ENCODE data around the gene SMAD3. TPM values are rescaled to one million over a fixed set of nuclear protein-coding genes. Genes with fewer than 3 reads are reported as not detected.
A peak's percentile ranks its signal among the peaks of the same experiment; 100 is the strongest.

Gene SMAD3
- total RNA-seq, 1 donor from 2014 or later: 61.6 TPM

GRCh38 chr15:67241132-67241855, 175.9 kb downstream of the SMAD3 start:
- intact Hi-C loops (cut with micrococcal nuclease): loop anchor here (1.0 to 5.0 kb wide), 9 partner anchors 13 to 596 kb away; partner anchors contain the start of genes AAGAB and IQCH
- peak overlapping the region; percentile 91 for H3K27ac Mint-ChIP-seq
- no peaks in the 10 kb centered on the region for H3K9me3 Mint-ChIP-seq
- peak; percentile 81 for DNase-seq
- no peaks in the 10 kb centered on the region for H3K27me3 Mint-ChIP-seq
- peaks cover 26% of the 10 kb centered on the region for H3K36me3 Mint-ChIP-seq (ENCODE audit: low read depth)
- peaks cover 45% of the 10 kb centered on the region for H3K4me1 Mint-ChIP-seq
- peak overlapping the region; percentile 80 for H3K4me3 Mint-ChIP-seq

GRCh38 chr15:67242708-67243111, 177.3 kb downstream of the SMAD3 start:
- peaks cover 46% of the 10 kb centered on the region for H3K4me1 Mint-ChIP-seq
- H3K27ac Mint-ChIP-seq: no peak overlapping the region

More at GRCh38 chr15:67242708-67243111, 177.3 kb downstream of the SMAD3 start:
- no peak for DNase-seq
- Mint-ChIP-seq H3K27me3 (no peaks in the 10 kb centered on the region), H3K4me3 (peak overlapping the region; percentile 48), H3K36me3 (ENCODE audit: low read depth) (peaks cover 39% of the 10 kb centered on the region), H3K9me3 (peaks cover 4% of the 10 kb centered on the region)
- intact Hi-C loops (cut with micrococcal nuclease): loop anchor here (5.0 kb wide), 2 partner anchors 295 to 595 kb away; no protein-coding TSS in a partner anchor

Other genes starting within 250 kb of the SMAD3 start
- gene AAGAB, start 189.1 kb downstream of the SMAD3 start, total RNA-seq: 44.9 and 48.6 TPM in 2 replicates
- gene IQCH, start 189.2 kb downstream of the SMAD3 start, total RNA-seq: 0.70 and 1.6 TPM in 2 replicates